ENCODE results near the gene AATK.

The AATK gene

DNA sequence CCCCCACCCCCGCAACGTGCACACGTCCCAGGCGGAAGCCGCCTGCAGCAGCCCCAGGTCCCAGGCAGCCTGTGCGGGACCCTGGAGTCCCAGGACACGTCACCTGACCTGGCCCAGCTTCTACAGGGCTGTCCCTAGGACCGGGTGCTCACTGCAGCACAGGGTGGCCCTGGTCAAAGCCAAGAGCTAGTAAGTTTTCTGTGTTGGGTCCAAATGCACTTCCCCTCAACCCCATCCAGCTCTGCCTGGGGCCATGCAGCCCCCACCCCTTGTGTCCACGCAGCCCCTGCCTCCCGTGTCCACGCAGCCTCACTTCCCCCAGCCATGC, 22.9 kb downstream of the AATK start:
- no peak for DNase-seq (ENCODE audit: low read depth)

- DNase-seq (ENCODE audit: low read depth), result peak; percentile 28
Measured at GRCh38 chr17:81142301-81143199, 23.5 kb downstream of the AATK start.

DNA sequence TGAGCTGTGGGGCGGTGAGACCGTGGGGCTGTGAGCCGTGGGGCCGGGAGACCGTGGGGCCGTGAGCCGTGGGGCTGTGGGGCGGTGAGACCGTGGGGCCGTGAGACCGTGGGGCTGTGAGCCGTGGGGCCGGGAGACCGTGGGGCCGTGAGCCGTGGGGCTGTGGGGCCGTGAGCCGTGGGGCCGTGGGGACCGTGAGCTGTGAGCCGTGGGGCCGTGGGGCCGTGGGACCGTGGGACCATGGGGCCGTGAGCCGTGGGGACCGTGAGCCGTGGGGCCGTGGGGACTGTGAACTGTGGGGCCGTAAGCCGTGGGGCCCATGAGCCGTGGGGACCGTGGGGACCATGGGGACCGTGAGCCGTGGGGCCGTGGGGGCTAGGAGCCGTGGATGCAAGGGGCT, 25.3 kb downstream of the AATK start:
- no peak for DNase-seq (ENCODE audit: low read depth)

GRCh38 chr17:81140018-81140417, 26.0 kb downstream of the AATK start:
- DNase-seq (ENCODE audit: low read depth), result no peak

GRCh38 chr17:81139428-81139827, 26.6 kb downstream of the AATK start:
- DNase-seq (ENCODE audit: low read depth), result no peak

DNA sequence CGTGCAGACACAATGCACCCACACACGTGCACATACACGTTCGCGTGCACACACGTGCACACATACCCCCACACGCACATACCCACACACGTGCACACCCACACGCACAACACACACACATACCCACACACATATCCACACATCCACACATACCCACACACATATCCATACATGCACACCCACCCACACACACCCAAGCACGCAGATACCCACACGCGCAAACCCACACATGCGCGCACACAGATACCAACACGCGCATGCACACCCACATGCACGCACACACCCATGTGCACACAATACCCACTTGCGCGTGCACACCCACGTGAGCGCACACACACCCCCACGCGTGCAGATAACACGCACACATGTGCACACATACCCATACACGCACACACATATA, 27.5 kb downstream of the AATK start:
- DNase-seq (ENCODE audit: low read depth), result no peak

DNA sequence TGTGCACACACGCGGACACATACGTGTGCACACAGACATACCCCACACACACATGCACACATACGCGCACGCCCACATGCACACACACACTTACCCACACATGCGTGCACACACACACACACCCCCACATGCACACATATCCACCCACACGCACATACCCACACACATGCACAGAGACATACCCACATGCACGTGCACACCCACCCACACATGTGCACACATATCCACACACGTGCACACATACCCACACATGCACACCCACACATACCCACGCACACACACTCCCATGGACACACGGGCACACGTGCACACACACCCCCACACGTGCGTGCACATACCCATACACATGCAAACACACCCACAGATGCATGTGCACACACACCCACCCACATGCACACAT, 27.9 kb downstream of the AATK start:
- DNase-seq (ENCODE audit: low read depth), result no peak

GRCh38 chr17:81137248-81137647, 28.8 kb downstream of the AATK start:
- DNase-seq (ENCODE audit: low read depth), result no peak

- no peak for DNase-seq (ENCODE audit: low read depth)
Measured at GRCh38 chr17:81136366-81136765, 29.7 kb downstream of the AATK start.

- DNase-seq (ENCODE audit: low read depth), result no peak
Measured at GRCh38 chr17:81135505-81136278, 30.3 kb downstream of the AATK start.

- no peak for DNase-seq (ENCODE audit: low read depth)
Measured at GRCh38 chr17:81134064-81134781, 31.8 kb downstream of the AATK start.

DNA sequence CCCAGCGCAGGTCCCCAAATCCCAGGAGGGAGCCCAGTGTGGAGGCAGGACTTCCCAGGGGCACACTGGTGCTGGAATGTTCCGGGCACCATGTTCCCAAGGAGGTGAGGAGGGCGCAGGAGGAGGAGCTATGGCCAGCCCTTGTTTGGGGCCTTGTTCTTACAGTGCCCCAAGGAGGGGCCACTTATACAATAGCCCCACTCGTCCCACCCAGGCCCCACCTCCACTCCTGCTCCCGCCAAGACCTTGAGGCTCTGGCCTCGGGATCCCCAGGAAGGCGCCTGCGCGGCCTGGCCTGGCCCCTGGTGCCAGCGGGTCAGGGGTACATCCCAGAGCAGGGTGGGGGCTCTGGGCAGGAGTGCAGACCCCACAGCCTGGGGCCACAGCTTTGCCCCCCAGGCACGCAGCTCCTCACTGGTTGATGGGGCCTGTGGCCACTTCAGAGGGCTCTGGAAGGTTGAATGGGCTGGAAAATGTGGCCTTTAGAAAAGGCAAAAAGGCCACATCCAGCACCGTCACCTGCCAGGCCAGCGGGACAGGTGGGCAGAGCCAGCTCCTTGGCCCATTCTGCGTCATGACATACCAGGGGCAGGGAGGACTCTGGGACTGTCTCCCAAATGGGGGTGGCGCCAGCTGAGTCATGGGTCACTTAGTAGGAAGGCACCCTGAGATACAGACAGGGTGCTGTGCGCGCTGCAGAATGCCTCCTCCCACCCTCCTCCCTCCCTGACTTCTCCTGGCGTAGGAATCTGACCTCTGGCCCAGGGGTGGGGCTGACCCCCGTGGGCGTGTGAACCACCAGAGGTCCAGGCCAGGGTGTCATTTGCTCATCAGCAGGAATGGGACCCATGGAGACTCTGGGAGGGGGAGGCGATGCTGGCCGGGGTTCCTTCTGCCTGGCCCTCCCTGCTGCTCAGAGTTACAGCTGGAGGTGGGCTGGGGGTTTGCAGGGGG, 33.0 kb downstream of the AATK start:
- no peak for DNase-seq (ENCODE audit: low read depth)

GRCh38 chr17:81132197-81132540, 33.9 kb downstream of the AATK start:
- DNase-seq (ENCODE audit: low read depth), result no peak

GRCh38 chr17:81131486-81132196, 34.4 kb downstream of the AATK start:
- DNase-seq (ENCODE audit: low read depth), result no peak

DNA sequence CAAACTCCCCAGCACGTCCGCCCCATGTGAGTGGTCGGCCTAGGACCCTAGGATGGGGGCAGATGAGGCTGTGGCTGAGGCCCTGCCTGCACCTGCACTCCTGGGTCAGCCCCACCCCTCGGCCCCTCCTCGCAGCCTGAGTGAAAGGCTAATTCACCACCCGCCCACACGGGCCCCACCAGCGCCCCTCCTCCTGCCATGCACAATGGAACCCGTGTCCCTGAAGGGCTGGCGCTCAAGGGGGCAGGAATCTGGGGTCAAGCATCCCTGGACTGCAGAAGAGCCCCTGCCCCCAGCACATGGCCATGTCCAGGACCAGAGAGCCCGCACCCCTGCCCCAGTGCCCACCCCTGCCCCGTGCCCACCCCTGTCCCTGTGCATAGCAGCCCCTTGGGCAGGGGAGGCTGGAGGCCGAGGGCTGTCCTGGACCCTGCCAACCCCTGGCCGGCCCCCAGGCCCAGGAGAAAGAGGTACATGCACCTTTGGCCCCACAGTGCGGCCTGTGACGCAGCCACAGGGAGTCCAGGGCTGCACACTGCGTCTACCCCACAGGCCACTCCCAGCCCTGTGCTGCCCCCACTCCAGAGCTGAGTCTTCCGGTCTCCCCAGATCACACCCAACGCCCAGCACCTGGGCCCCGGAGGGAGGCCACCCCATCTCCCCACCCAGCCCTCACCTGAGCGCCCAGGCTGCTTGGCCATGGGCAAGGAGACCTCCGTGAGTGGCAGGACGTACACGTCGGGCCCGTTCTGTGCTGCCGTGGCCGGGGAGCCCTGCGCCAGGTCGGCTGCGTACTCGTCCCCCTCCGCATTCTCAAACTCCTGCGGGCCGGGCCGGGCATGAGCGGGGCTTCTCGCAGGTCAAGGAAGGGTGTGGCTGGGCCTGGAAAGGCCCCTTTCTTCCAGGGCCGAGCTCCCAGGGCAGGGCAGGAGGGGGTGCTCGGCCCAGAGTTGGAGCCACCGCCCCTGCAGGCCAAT, 35.3 kb downstream of the AATK start:
- no peak for DNase-seq (ENCODE audit: low read depth)

- DNase-seq (ENCODE audit: low read depth), result no peak
Measured at GRCh38 chr17:81129711-81130367, 36.2 kb downstream of the AATK start.

DNA sequence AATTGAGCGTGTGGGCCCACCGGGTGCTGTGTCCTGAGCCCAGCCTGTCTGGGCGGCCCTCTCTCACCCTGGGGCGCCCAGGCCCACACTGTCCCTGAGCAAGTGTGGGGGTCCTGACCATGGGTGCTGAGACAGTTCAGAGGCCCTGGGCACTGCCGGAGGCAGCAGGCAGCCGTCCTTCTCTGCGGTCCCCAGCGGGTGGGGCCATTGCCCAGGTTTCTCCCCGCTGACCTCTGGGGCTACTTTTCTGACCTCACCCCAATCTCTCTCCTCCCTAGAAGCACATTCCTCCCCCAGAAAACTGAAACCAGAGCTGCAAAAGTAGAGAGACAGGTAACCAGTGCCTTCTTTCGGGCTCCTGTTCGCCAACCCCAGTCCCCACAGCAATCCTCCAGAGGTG, 36.7 kb downstream of the AATK start:
- no peak for DNase-seq (ENCODE audit: low read depth)

DNA sequence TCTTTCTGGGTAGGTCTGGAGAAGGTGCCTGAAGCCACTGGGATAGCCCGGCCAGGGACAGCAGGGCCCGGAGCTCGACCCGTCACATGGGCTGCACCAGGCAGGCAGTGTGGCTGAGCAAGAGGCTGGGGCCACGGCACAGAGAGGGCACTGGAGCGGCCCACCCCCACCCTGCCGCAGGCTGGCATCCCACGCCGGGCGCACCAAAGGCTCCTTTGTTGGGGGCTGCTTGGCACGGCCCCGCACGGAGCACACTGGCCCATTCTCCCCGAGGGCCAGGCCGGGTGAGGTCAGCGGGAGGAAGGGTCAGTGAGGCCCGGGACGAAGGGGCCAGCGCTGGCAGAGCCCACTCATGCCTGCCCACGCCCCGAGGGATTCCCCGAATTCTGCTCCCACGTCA, 37.2 kb downstream of the AATK start:
- no peak for DNase-seq (ENCODE audit: low read depth)

DNA sequence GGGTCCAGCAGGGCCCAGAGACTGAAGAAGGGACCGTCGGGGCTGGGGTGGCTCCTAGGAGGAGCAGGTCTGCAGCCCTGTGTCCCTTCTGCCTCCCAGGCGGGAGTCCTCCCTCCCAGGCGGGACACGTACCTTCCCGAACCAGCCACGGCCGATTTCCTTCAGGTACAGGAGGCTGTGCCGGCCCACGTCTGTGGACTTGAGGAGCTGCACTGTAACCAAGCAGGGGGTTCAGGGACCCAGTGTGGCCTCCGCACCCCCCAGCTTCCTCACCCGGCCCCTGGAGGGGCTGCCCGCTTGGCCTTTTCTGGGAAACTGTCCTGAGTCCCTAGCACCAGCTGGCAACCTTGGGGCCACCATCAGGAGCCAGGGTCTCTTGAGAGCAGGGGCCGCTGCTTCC, 37.7 kb downstream of the AATK start:
- DNase-seq (ENCODE audit: low read depth), result no peak
